ENCODE data around the gene EWSR1. TPM values are rescaled to one million over a fixed set of nuclear protein-coding genes. Genes with fewer than 3 reads are reported as not detected.
"Not testable (repeated sequence)": the region's sequence is repeated elsewhere in the genome, so short reads cannot be mapped to it uniquely, and the experiment has no call there.

The EWSR1 gene
- total RNA-seq, 1 donor from 2014 or later, result 347 TPM

DNA sequence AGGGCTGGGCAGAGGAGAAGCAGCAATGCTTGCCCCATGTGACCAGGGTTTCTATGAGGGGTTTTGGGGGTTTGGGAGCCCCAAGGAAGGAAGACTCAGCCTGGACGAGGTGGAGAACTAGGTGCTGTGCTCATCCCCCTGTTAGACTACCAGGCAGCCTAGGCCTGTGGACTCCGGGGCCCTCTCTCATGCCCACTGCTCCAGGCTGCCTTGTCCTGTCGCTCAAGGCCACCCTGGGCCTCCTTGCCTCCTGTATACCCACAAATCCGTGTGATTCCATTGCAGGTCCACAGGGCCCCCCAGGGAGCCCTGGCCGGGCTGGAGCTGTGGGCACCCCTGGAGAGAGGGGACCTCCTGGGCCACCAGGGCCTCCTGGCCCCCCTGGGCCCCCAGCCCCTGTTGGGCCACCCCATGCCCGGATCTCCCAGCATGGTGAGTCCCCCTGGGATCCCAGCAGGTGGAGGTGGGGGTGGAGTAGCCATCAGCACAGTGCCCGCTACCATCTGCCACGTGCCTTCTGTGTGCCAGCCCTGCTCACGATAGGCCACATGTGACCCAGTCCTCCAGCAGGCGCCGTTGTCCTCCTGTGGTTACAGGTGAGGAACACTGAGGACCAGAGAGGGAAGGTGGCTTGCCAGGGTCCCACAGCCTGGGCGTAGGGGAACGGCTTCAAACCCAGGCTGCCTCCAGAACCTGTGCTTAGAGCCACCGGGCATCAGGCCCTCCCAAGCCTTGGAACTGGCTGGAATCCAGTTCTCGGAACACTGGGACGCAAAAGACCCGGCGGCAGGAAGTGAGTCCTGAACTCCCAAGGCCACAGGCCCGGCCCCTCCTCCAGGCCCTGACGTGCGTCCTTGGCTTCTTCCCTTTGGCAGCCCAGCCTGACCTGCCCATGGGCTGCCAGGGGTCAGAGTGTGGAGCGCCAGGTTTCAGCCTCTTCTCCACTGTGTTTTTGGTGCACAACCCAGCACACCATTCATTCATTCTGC, 35.8 kb upstream of the EWSR1 start:
- no peaks in the 10 kb centered on the region for H3K27me3 Mint-ChIP-seq
- no peaks in the 10 kb centered on the region for H3K4me1 Mint-ChIP-seq (ENCODE audit: unreplicated experiment)
- no peaks in the 10 kb centered on the region for H3K36me3 Mint-ChIP-seq
- TF ChIP-seq, protein P1, sequence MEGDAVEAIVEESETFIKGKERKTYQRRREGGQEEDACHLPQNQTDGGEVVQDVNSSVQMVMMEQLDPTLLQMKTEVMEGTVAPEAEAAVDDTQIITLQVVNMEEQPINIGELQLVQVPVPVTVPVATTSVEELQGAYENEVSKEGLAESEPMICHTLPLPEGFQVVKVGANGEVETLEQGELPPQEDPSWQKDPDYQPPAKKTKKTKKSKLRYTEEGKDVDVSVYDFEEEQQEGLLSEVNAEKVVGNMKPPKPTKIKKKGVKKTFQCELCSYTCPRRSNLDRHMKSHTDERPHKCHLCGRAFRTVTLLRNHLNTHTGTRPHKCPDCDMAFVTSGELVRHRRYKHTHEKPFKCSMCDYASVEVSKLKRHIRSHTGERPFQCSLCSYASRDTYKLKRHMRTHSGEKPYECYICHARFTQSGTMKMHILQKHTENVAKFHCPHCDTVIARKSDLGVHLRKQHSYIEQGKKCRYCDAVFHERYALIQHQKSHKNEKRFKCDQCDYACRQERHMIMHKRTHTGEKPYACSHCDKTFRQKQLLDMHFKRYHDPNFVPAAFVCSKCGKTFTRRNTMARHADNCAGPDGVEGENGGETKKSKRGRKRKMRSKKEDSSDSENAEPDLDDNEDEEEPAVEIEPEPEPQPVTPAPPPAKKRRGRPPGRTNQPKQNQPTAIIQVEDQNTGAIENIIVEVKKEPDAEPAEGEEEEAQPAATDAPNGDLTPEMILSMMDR (conservative IDR thresholded peaks at IDR 0.05), result no peak
- no peak overlapping the region for H3K27ac Mint-ChIP-seq
- DNase-seq (ENCODE audit: extremely low spot score, unreplicated experiment), result no peak
- H3K4me3 Mint-ChIP-seq, result no peak overlapping the region
- H3K9me3 Mint-ChIP-seq, result no peaks in the 10 kb centered on the region

DNA sequence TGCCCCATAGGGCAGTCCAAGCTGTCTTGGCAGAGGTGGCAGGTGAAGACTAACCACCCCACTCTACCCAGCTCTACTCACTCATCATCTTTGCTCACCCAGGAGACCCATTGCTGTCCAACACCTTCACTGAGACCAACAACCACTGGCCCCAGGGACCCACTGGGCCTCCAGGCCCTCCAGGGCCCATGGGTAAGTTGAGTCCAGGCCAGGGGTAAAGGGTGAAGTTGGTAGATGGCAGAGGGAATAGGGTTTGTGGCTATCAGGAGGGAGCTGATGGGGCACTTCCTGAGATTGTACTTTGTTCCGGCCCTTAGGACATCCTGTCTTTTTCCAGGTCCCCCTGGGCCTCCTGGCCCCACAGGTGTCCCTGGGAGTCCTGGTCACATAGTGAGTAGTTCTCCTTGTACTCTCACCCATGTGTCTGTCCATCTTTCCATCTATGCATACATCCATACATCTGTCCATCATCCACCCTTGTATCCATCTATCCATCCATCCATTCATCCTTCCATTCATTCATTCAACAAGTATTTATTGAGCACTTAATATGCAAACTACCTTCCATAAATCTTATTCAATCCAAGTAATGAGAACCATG, 34.7 kb upstream of the EWSR1 start:
- H3K27ac Mint-ChIP-seq, result no peak overlapping the region
- TF ChIP-seq, protein P1 (conservative IDR thresholded peaks at IDR 0.05), result no peak
- H3K36me3 Mint-ChIP-seq, result no peaks in the 10 kb centered on the region
- H3K27me3 Mint-ChIP-seq, result no peaks in the 10 kb centered on the region
- no peak overlapping the region for H3K4me3 Mint-ChIP-seq
- no peaks in the 10 kb centered on the region for H3K9me3 Mint-ChIP-seq
- no peak for DNase-seq (ENCODE audit: extremely low spot score, unreplicated experiment)
- H3K4me1 Mint-ChIP-seq (ENCODE audit: unreplicated experiment), result no peaks in the 10 kb centered on the region

DNA sequence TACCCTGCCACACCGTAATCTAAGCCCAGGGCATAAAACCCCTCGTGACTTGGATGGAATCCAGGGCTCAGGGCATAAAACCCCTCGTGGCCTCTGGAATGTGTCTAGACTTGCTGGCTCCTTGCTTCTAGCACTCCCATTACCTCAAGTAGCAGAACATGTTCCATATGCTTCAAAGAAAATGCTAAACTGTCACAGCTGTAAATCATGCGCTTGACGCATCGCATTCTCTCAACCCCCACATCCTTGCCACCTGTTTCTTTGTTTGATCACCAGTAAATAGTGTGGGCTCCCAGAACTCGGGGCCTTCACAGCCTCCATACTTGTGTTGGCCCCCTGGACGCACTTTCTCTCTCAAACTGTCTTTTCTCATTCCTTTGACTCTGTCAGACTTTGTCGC, 27.6 kb upstream of the EWSR1 start:
- H3K4me1 Mint-ChIP-seq (ENCODE audit: unreplicated experiment); H3K27ac Mint-ChIP-seq; DNase-seq (ENCODE audit: extremely low spot score, unreplicated experiment); H3K9me3 Mint-ChIP-seq; H3K4me3 Mint-ChIP-seq; H3K27me3 Mint-ChIP-seq: not testable (repeated sequence)
- peaks cover 17% of the 10 kb centered on the region for H3K36me3 Mint-ChIP-seq

DNA sequence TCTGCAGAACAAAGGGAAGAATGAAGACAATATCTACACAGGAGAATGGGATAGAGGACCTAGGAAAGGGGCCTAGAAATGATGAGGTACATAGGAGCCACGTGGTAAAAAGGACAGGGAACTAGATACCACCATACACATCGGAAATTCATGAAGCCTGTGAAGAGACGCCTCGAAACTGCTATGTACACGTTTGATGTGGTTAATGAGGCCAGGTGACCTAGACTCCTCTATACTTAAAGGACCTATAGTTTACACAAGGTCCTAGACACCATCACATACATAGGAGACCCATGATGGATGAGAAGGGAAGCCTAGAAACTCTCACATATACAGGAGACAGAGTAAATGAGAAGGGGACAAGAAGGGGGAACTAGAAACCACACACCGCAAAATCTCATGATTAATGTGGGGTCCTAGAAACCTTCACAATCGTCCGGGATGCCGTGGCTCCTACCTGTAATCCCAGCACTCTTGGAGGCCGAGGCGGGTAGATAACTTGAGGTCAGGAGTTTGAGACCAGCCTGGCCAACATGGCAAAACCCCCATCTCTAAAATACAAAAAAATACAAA, 24.1 kb upstream of the EWSR1 start:
- Mint-ChIP-seq H3K27me3 (no peaks in the 10 kb centered on the region), H3K36me3 (peaks cover 13% of the 10 kb centered on the region), H3K9me3 (peaks cover 6% of the 10 kb centered on the region), H3K4me3 (no peak overlapping the region), H3K4me1 (ENCODE audit: unreplicated experiment) (peaks cover 5% of the 10 kb centered on the region), H3K27ac (peak overlapping the region; percentile 74)
- no peak for DNase-seq (ENCODE audit: extremely low spot score, unreplicated experiment)
- TF ChIP-seq, protein P1 (conservative IDR thresholded peaks at IDR 0.05), result no peak

DNA sequence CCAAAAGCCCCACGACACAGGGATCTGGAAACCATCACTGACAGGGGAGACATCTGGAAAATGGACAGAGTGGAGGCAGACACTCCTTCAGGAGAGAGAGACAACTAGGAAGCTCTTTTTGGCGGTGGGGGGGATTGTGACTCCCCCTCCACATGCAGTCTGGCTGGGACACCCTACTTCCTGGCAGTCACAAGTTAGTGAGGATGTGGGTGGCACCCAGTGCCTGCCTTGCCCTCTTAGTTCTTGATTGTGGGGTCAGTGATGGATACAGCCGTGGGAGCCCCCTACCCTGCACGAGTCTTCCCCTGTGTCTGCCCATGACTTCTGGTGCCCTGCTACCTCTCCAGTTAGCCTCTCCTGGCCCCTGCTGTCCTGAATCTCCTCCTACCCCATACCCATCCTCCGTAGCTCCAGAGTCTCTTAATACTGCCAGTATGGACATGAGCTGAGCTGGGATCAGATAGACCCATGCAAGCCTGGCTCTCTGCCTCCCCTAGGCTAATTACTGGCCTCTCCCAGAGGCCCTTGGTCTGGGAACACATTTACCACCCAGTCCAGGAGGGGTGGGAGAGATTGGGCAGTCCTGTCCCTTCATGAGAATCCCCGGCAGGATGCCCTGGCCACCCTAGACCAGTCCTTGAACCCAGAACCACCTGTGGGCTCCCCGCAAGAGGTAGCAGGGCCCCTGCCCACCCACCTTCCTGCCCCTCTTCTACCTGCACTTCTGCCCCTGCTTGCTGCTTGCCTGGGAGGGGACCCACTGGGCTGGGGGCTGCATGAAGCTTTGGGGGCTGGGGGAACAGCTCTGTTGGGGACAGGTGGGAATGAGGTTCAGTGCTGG, 23.1 kb upstream of the EWSR1 start:
- DNase-seq (ENCODE audit: extremely low spot score, unreplicated experiment), result no peak
- Mint-ChIP-seq H3K27ac (peak overlapping the region; percentile 31), H3K9me3 (peaks cover 6% of the 10 kb centered on the region), H3K27me3 (no peaks in the 10 kb centered on the region), H3K4me3 (no peak overlapping the region), H3K36me3 (peaks cover 12% of the 10 kb centered on the region), H3K4me1 (ENCODE audit: unreplicated experiment) (peaks cover 5% of the 10 kb centered on the region)
- TF ChIP-seq, protein P1 (conservative IDR thresholded peaks at IDR 0.05), result no peak

Data from type B pancreatic cell (in vitro differentiated cells).